Fibroblast of lung (primary cell): ENCODE data around the gene MEI1. TPM values are rescaled to one million over a fixed set of nuclear protein-coding genes. Genes with fewer than 3 reads are reported as not detected.

Experiments used
- DNase-seq, 2 donors: peaks; one replicate each; pipeline versions ENCODE4 v3.0.0 to v3.0.0-alpha.2; 2010; ENCODE audit warnings: low read depth in 2 of 2
- H2AFZ ChIP-seq: 2 replicates; pipeline ENCODE4 v1.5.1; 2012; ENCODE audit warnings: low read length, control low read depth, inconsistent platforms
- H3K27ac ChIP-seq: 2 replicates; pipeline ENCODE4 v1.5.1; 2011; ENCODE audit warnings: low read length, control low read depth; ENCODE audit not compliant: insufficient read depth
- H3K27me3 ChIP-seq: 2 replicates; pipeline ENCODE4 v1.5.1; 2011; ENCODE audit warnings: mild to moderate bottlenecking, low read length; ENCODE audit not compliant: control insufficient read depth, insufficient read depth
- H3K36me3 ChIP-seq: 2 replicates; pipeline ENCODE4 v1.5.1; 2011; ENCODE audit warnings: low read length; ENCODE audit not compliant: control insufficient read depth, insufficient read depth
- H3K4me1 ChIP-seq: 2 replicates; pipeline ENCODE4 v1.5.1; 2011; ENCODE audit warnings: low read length; ENCODE audit not compliant: control insufficient read depth, insufficient read depth; ENCODE audit errors: extremely low read depth
- H3K4me2 ChIP-seq: 2 replicates; pipeline ENCODE4 v1.5.1; 2011; ENCODE audit warnings: low read length, control low read depth; ENCODE audit not compliant: insufficient read depth; ENCODE audit errors: extremely low read depth
- H3K4me3 ChIP-seq, 4 experiments: fragments of 200-600 bp in 1 of 4; sonication (generic) in 1 of 4; replicated peaks in 1 of 4; 2 replicates each; pipeline ENCODE4 v1.5.1; 2011 to 2016; ENCODE audit warnings: low read length in 4 of 4, low read depth in 3 of 4, mild to moderate bottlenecking in 3 of 4, control low read depth in 2 of 4, inconsistent platforms in 1 of 4, mixed read lengths in 1 of 4; ENCODE audit not compliant: insufficient read depth in 1 of 4; ENCODE audit errors: control extremely low read depth in 1 of 4
- H3K79me2 ChIP-seq: 2 replicates; pipeline ENCODE4 v1.5.1; 2012; ENCODE audit warnings: mild to moderate bottlenecking, low read length, inconsistent platforms; ENCODE audit not compliant: control insufficient read depth, insufficient read depth
- H3K9ac ChIP-seq: 2 replicates; pipeline ENCODE4 v1.5.1; 2011; ENCODE audit warnings: mild to moderate bottlenecking, low read length, control low read depth; ENCODE audit not compliant: insufficient read depth
- H3K9me3 ChIP-seq: 2 replicates; pipeline ENCODE4 v1.5.1; 2012; ENCODE audit warnings: low read depth, low read length; ENCODE audit not compliant: control insufficient read depth, insufficient read depth
- H4K20me1 ChIP-seq: 2 replicates; pipeline ENCODE4 v1.5.1; 2011; ENCODE audit warnings: low read length; ENCODE audit not compliant: control insufficient read depth, insufficient read depth; ENCODE audit errors: extremely low read depth
- CTCF ChIP-seq, 2 donors: IDR thresholded peaks in 1 of 2; conservative IDR thresholded peaks in 1 of 2; 1 replicate in 1 of 2; 2 replicates in 1 of 2; pipeline ENCODE4 v1.5.1; 2011 to 2012; ENCODE audit warnings: low read length in 2 of 2, control low read depth in 1 of 2, inconsistent platforms in 1 of 2, low read depth in 1 of 2, mild to moderate bottlenecking in 1 of 2
- EZH2 ChIP-seq: IDR thresholded peaks from 2 replicates; pipeline ENCODE4 v1.5.1; 2012; ENCODE audit warnings: low read length, control low read depth, mild to moderate bottlenecking; ENCODE audit errors: missing control alignments
- polyA plus RNA-seq, 2 donors: library from polyadenylated mRNA; depleted of rRNA in 1 of 2; stranded (reverse) in 1 of 2; unstranded in 1 of 2; fragments of >200 nt; gene quantifications; 2 replicates each; pipeline ENCODE4 v1.2.1, GENCODE V29; 2011 to 2012; ENCODE audit warnings: missing spikeins in 1 of 2
- total RNA-seq: library from RNA; depleted of rRNA; stranded (reverse); fragments of >200 nt; gene quantifications from 2 replicates; pipeline ENCODE4 v1.2.1, GENCODE V29; 2014

Gene MEI1
- total and polyA plus RNA-seq, 2 donors (not counting 1 experiment from before 2014, with no cell fraction given) = 0.33 to 4.3 TPM

- Histone ChIP-seq H3K9me3 (no peaks in the 10 kb centered on the region), H3K79me2 (no peaks in the 10 kb centered on the region), H4K20me1 (no peaks in the 10 kb centered on the region), H3K4me2 (no peak overlapping the region), H3K4me3 (no peak overlapping the region), H3K4me1 (peaks cover 6% of the 10 kb centered on the region), H3K27ac (no peak overlapping the region), H3K27me3 (no peaks in the 10 kb centered on the region), H3K9ac (no peak overlapping the region), H3K36me3 (no peaks in the 10 kb centered on the region), H2AFZ (no peak overlapping the region)
- TF ChIP-seq CTCF (conservative IDR thresholded peaks at IDR 0.05 in 1 of 2, IDR thresholded peaks at IDR 0.05 in 1 of 2; ENCODE audit: low read depth in 1 of 2, low read length in 2 of 2) (no peak), EZH2 (no peak)
- DNase-seq = no peak
Measured at GRCh38 chr22:41700108-41700364, 733 bp downstream of the MEI1 start.

- no peak for TF ChIP-seq EZH2
- no peak for TF ChIP-seq CTCF (conservative IDR thresholded peaks at IDR 0.05 in 1 of 2, IDR thresholded peaks at IDR 0.05 in 1 of 2; ENCODE audit: low read depth in 1 of 2, low read length in 2 of 2)
Measured at GRCh38 chr22:41702763-41703162, 3.5 kb downstream of the MEI1 start.

DNA sequence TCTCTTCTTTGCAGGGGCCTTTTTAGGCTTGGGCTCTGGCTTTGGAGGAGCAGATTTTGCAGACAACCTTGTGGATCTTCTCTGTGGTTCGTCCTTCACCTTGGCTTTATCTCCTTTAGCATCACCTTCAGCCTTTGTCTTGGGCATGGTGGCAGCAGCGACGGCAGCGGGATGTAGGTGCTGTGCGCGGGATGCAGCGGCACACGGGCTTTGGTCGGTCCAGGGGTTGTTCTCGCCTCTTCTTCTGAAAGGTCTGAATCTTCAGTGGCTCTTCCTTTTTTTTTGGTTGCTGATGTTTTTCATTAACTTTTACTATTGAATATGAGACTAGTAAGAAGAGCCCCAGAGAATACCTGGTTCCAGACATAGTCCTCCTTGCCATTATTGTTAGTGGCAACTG, 10.0 kb downstream of the MEI1 start:
- Histone ChIP-seq H3K4me2 (no peak overlapping the region), H3K27ac (no peak overlapping the region), H3K36me3 (no peaks in the 10 kb centered on the region), H4K20me1 (no peaks in the 10 kb centered on the region), H3K9me3 (no peaks in the 10 kb centered on the region), H3K4me1 (no peaks in the 10 kb centered on the region), H3K9ac (no peak overlapping the region), H3K4me3 (no peak overlapping the region), H3K27me3 (peaks cover 13% of the 10 kb centered on the region), H2AFZ (no peak overlapping the region), H3K79me2 (no peaks in the 10 kb centered on the region)
- no peak for DNase-seq
- TF ChIP-seq EZH2 (no peak), CTCF (conservative IDR thresholded peaks at IDR 0.05 in 1 of 2, IDR thresholded peaks at IDR 0.05 in 1 of 2; ENCODE audit: low read depth in 1 of 2, low read length in 2 of 2) (no peak)

More at GRCh38 chr22:41702763-41703162, 3.5 kb downstream of the MEI1 start:
- H3K4me1 ChIP-seq = no peaks in the 10 kb centered on the region
- no peak overlapping the region for H3K9ac ChIP-seq
- H3K79me2 ChIP-seq = no peaks in the 10 kb centered on the region
- no peak overlapping the region for H3K4me3 ChIP-seq
- no peak overlapping the region for H3K27ac ChIP-seq
- H3K36me3 ChIP-seq = no peaks in the 10 kb centered on the region
- no peaks in the 10 kb centered on the region for H4K20me1 ChIP-seq
- DNase-seq = no peak
- H3K4me2 ChIP-seq = no peak overlapping the region
- H3K27me3 ChIP-seq = no peaks in the 10 kb centered on the region
- H3K9me3 ChIP-seq = no peaks in the 10 kb centered on the region
- no peak overlapping the region for H2AFZ ChIP-seq
